HG02759 (cell line): Measurements from ENCODE around the gene CORO7.
"Not testable (repeated sequence)": the region's sequence is repeated elsewhere in the genome, so short reads cannot be mapped to it uniquely, and the experiment has no call there.

ENCODE experiments used
- ATAC-seq: cut with Tn5 transposase; IDR thresholded peaks from one replicate; pipeline ENCODE4 v1.9.1; 2021; ENCODE audit warnings: mild to moderate bottlenecking, moderate library complexity; ENCODE audit not compliant: unreplicated experiment

The CORO7 gene

DNA sequence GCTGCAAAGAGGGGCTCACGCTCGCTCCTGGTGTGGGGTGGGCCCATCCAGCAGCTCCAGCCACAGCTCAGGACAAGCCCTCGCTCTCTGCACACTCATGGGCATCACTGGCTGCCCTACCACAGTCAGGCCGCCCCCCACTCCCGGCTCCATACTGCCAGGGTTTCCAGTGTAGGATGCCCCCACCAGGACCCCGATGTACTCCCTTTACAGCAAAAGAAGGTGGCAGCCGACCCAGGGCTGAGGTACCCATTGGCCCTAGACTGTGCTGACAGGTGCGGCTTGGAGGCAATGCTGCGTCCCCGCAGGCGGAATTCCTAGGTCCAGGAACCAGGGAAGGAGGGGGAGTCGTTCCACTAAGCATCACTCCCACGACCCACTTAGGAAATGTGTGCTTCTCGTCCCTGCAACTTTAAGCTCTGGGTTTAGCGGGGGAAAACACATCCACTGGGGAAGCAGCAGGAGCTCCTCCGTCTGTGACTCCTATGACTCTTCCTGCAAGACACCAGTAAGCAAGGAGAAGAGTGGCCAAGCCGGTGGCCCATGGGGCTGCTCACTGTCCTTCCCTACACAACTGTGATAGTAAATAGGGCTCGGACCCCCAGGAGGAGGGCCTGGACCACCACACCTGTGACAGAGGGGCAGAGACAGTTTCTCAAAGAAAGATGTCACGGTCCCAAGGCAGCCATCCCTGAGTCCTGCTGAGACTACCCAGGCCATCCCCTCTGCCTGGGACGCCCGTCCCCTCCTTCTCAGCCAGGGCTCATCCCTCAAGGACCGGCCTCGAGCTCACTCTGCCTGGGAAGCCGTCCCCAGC, 13.1 kb downstream of the CORO7 start:
- ATAC-seq = no peak

DNA sequence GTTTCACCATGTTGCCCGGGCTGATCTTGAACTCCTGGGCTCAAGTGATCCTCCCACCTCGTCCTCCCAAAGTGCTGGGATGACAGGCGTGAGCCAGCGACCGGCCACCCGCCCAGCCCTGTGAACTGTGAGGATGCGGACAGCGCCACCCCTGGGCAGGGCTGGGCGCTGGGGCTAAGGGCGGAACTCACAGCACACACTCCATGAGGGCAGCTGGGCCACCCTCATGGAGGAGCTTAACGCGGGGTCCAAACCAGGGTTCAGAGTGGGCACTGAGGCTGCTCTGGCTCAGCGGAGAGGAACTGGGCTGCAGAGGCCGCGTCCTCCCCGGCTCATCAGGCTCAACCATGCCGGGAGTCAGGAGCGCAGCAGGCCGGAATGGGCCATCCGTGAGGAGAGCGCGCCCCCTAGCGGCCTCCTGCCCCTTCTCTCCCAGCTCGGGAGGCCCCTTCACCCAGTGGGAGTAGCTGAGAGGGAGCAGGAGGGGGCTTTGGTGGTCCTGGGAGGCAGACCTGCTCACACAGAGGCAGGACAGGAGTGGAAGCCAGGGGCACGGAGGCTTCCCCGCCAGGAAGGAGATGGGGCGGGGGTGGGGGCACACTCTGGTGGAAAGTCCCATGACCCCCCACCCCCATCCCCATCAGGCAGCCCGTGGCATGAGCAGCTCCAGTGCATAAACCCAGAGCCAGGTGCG, 13.8 kb downstream of the CORO7 start:
- ATAC-seq = no peak

DNA sequence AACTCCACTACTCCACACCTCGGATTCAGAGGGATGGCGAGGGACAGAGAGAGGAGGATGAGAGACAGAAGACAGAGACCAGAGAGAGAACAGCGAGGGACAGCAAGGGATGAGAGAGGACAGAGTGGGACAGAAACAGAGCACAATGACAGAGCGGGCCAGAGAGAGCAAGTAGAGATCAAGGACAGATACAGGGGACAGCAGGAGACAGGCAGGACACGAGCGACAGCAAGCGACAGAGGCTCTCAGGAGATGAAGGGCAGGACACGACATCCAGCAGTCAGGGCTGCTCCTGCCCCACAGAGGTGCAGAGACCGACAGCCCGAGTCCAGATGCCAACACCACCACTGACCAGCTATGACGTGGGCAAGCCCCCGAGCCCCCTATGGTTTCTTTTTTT, 14.9 kb downstream of the CORO7 start:
- no peak for ATAC-seq

DNA sequence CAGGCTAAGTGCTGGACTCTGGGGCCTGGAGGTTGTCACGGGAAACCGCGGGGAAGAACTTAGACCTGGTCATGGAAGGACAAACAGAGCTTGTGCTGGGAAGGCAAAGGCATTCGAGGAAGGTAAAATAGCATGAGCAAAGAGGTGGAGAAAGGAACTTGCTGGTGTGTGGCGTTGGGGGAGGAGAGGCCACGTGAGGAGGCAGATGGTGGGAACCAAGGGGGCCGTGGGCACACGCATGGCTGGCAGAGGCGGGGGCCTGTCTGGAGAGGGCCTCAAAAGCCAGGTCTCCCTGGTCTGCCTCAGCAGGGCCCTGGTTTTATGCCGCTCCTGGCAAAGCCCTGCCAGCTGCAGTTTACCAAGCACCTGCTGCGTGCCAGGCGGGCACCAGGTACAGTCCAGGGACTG, 15.3 kb downstream of the CORO7 start:
- no peak for ATAC-seq

DNA sequence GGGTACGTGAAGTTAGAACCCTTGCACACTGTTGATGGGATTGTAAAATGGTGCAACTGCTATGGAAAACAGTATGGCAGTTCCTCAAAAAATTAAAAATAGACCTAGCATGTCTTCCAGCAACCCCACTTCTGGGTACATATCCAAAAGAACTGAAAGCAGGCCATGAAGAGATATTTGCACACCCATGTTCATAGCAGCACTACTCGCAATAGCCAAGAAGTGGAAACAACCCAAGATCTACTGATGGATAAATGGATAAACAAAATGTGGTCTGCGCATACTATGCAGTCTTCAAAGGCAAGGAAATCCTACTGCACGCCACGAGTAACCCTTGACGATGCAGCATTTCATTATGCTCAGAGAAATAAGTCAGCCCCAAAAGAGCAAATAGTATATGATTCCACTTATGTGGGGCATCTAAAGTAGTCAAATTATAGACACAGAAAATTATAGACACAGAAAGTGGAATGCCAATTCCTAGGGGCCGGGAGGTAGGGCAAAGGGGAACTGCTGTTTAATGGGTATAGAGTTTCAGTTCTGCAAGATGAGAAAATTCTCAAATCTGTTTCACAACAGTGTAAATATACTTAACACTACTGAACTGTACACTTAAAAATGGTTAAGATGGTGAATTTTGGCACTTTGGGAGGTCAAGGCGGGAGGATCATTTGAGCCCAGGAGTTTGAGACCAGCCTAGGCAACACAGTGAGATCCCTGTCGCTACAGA, 17.2 kb downstream of the CORO7 start:
- ATAC-seq = no peak

DNA sequence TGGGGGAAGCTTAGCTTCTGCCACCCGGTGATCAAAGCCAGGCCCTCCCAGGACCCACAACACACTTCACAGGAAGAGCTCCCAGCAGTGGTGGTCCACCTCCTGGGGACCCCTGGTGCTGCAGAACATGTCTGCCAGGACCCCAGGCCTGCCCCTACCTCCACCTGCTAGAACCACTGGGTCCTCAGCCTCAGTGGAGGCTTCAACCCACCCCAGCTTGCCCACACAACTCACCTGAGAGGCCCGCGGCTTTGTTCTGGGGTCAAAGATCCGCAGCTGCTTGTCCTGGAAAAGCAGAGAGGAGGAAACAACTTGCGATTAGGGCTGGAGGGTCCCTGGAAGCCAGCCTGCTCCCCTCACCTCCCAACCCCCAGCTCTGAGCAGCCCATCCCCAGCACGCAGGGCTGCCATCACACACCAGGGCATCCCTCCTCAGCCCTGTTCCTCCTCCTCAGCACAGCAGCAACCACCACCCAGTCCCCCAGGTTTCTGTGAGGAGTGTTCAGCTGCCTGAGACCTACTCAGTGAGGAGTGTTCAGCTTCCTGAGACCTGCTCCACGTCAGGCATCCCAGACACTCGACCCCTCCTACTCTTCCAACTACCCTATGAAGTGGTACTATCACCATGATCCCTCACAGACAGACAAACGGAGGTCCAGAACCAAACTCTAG, 21.2 kb downstream of the CORO7 start:
- no peak for ATAC-seq

DNA sequence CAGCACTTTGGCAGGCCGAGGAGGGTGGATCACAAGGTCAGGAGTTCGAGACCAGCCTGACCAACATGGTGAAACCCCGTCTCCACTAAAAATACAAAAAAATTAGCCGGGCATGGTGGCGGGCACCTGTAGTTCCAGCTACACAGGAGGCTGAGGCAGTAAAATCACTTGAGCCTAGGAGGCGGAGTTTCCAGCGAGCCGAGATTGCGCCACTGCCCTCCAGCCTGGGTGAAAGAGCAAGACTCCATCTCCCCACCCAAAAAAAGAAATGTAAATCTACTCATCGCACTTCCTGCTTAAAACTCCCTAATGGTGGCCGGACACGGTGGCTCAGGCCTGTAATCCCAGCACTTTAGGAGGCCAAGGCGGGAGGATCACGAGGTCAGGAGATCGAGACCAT, 22.5 kb downstream of the CORO7 start:
- ATAC-seq = not testable (repeated sequence)

DNA sequence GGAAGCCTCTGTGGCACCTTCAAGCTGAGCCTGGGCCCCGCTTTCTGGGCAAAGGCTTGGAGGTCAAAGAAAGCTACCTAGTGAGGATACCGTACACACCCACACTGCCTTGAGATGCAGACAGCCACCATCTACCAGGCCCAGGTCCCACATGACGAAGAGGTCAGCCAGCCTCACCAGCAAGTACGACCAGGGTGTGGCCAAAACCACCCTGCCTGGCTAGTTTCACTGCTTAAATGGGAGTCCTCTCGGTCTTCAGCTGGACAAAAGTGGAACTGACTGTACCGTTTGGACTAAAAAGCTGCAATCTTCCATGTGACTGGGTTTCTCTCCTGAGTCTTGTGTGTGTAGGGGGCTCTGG, 23.2 kb downstream of the CORO7 start:
- no peak for ATAC-seq

DNA sequence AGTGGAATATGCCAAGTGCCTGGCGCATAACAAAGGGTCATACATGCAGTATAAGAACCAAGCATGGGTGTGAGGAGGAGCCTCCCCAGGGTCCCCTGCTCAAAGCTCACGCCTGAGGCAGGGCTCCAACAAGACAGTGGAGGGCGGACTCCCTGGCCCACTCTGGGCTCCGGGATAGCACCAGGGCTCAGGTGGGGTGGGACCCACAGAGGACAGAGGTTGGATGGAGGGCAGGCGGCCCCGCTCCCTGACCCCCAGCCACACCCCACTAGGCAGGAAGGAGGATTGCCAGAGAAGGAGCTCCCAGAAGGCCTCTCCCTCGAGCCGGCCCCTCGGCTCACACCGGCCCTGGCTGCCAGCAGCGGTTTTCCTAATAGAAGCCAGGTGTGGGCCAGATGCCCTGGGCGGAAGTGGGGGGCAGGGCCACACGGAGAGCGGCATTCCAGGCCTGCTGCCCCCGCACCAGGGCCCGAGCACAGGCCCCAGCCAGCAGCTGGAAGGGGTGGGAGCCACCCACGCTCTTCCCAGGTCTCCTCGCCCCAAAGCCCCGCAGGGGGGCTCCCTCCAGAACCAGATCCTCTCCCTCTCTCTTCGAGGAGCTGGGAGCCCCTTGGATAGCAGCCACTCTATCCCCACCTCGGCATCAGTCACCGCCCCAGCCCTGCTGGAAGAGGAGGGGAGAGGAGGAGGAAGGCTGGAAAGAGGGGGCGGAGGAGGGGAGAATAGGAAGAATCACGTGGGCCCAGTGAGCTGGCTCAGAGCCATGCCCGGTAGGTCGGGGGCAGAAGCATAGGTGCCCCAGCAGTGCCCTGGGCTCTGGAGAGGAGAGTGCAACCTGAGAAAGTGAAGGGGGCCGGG, 23.8 kb downstream of the CORO7 start:
- ATAC-seq = no peak

DNA sequence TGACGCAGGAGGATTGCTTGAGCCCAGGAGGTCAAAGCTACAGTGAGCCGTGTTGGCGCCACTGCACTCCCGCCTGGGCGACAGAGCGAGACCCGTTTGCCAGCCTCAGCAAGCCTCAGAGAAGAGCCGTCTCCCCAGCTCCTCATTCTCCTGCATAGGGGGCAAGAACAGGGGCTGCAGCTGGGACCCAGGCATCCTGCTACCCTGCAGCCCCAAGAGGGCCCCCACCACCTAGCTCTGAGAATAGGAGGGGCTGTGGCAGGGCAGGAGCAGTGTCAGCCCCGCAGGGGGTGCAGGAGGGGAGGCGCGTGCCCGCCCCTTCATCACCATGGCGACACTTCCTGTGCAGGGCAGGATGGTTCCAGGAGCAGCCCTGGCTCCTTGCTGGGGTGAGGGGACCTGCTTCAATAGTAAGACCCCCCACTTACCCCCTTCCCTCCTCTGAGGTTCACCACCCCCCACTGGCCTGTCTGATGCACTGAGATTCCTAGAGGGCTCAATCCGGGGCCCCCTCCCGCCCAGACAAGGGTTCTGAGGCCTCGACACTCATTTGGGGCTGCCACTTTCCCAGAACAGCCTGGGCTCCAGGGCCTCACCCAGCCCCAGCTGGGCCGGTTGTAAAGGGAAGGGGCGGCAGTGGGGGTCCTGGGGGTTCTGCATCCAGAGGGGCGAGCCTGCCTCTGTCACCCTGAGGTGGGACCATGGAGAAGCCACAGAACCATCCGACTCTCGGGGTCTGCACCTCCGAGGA, 24.6 kb downstream of the CORO7 start:
- no peak for ATAC-seq

DNA sequence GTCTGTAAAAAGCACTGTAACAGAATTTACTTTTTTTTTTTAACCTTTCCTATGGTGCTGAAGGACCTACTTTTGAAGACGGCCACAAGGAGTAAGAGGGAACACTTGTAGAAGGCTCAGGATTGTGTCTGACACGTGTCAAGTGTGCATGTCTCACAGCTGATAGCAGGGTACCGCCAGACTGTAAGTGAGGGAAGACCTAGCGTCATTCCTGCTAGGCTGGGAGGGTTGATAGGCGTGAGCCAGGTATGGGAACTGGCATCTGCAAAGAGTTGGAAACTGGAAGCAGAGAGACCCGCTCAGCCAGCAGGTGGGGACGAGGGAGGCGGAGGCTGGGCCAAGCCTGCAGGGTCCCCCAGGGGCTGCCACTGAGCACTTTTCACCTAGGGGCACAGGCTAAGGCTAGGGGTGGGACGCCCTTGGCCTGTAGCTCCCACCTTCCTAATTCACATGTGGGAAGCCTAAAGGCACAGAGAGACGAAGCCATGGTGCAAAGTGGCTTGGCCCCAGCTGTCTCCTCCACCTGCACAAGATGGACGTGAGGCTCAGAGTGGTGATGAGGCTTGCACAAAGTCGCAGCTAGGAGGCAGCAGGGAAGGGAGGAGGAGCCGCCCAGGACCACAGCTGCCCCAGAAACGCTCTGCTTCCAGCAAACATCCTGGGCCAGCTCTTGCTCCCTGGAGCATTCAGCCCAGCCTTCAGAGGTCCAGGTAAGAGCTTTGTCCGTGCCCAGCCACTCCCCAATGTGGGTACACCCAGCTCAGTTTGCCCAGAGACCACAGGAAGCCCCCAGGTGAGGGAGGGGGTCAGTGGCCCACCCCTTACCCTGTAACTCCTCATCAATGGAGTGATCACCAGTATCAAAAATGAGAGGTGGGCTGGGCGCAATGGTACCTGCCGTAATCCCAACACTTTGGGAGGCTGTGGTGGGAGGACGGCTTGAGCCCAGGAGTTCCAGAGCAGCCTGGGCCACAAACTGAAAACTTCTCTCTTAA, 25.8 kb downstream of the CORO7 start:
- no peak for ATAC-seq

DNA sequence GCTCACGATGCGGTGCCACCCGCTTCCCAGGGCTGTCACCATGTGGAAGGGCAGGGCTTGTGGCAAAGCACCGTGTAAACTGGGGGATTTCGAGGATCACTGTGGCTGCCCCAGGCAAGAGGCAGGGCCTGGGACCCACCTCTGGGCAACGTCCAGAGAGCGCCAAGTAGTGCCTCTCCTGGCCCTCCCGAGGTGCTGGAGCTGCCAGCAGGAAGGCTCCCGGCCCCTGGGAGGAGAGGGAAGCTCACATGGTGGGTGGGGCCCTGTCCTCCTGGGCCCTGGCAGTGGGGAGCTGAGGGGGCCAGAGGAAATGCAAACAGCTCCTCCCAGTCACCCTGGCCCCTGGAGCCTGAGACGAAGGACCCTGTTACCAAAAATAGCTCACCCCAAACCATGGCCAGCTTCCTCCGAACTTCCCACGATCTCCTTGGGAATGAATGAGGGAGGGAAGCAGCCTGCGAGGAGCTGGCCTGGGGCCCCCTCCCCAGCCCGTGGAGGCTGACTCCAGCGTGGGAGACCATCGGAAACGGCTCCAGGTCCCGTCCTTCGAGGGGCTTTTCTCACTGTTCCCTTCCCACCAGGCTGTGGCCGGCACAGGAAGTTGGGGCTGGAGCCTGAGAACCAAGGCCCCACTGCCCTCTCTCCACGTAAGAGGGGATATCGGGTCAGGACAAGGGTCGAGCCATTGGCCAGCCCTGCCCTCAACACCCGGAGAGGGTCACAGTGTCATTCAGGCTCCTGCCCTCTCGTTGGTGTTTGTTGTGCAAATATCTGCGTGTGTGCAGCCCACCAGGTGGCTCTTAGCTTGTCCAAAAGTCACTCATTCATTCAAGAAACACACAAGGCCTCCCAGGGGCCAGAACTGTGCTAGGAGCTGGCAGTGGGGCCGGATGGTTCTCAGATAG, 27.1 kb downstream of the CORO7 start:
- no peak for ATAC-seq

DNA sequence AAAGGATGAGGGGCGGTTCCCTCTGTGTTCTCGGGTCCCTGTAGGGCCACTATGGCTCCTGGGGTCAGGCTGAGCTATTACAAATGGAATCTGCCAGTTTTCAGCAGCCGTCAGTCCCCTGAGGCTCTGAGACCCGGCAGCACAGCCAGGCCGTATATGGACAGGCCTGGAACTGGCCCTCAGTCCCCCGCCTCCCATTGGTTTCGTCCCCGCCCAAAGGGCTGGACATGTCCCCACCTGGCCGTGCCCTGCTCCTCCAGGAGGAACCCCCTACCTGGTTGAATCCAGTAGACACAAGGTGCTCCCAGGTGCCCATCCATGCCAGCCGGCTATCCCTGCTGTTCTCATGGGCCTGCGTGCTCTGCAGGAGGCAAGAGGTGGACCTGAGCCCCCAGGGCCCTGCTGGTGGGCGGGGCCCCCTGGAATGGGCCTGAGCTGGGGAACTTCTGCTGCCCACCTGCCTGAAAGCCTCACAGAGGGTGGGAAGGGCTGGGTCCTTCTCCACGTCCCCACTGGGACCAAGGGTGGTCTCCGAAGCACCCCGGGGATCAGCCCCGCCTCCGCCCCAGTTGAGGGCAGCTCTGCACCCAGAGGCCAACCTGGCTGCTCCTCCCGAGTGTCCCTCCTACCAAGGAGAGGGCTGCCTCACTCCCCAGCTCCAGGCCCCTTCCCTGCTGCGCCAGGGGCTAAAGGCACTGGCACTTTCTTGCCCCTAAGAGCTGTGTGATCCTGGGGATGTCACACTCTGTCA, 27.9 kb downstream of the CORO7 start:
- ATAC-seq = no peak

DNA sequence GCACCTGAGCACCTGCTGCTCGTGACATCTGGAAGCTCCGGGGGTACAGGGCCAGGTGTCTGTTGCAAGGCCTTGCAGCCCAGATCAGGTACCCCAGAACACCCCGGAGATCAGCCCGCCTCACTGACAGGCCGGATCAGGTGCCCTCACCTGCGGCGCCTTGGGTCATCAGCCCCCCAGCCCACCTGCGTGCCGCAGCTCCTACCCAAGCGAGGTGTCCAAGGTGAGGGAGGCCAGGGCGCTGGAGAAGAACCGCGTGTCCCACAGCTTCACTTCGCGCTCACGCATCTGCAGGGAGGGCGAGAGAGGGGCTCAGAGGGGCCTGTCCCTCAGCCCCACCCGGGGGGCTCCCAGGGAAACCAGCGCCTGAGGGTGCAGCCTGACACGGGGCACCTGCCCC, 28.6 kb downstream of the CORO7 start:
- ATAC-seq = no peak

DNA sequence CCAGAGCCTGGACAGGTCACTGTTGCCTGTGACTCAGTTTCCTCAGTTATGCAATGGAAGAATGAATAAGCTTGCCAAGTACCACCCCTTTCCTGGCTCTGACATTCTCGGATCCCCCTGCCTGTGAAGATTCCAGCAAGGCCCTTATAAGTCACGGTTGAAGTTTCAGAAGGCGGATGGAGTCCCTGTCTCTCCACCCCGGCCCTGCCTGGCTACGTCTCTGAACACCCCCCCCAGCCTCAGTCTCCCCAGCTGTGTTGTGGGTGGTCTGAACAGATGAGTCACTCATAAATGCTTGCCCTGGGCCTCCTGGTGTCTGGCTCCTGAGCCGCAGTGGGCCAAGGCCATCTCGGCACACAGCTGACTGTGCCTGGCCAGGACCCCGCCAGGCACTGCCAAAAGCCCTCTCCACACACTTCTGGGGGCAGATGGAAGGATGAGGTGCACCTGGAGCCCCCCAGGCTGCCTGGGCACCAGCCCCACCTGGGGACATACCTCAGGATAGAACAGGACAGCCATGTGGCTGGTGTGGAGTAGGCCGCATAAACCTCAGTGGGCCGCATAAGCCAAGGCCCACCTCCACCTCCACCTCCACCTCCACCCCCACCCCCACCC, 29.3 kb downstream of the CORO7 start:
- no peak for ATAC-seq

DNA sequence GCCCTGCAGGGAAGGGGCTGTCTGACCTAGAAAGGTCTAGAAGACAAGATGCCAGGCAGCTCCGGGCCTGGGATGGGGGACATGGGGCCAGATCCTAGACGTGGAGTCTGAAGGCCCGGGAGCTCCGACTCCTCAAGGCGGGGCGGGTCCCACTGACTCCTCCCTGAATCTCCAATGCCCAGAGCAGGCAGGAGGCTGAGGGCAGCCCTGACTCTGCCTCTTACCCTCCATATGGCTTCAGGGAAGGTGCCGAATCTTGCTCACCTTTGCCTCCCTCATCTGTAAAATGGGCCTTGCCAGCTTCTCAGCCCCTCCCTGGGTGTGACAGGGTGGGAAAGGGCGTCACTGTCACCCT, 30.0 kb downstream of the CORO7 start:
- ATAC-seq = no peak
